ENCODE data around the gene BOLA3.

Gene BOLA3

DNA sequence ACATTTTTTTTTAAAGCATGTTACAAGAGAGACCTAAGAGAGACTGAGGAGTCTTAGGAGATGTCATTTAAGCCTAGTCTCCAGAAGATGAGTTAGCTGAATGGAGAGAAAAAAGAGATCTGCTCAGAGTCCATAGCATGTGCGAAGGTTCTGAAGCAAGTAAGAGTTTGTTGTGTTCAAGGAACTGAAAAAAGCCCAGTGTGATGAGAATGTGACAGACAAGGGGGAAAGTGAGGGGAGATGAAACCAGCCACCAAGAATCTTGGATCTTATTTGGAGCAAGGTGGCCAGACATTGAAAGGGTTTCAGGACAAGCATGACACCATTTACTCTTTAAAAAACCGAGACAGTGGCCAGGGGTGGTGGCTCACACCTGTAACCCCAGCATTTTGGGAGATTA is 36.2 kb upstream of the BOLA3 start:
- H3K9ac ChIP-seq (ENCODE audit: low read length) = no peak overlapping the region
- no peak overlapping the region for H3K14ac ChIP-seq (ENCODE audit: low read length)
- H3K9me3 ChIP-seq (ENCODE audit: insufficient read depth, low read depth, low read length) = no peaks in the 10 kb centered on the region
- H3K4me3 ChIP-seq (ENCODE audit: low read depth, low read length) = no peak overlapping the region
- no peak overlapping the region for H2AK5ac ChIP-seq (ENCODE audit: low read length)
- H3K4ac ChIP-seq (ENCODE audit: low read depth, low read length) = no peak overlapping the region
- H3K23ac ChIP-seq (ENCODE audit: low read length) = no peak overlapping the region
- peaks cover 3% of the 10 kb centered on the region for H3K79me1 ChIP-seq (ENCODE audit: low read length)
- H2BK120ac ChIP-seq (ENCODE audit: insufficient read depth, low read length, poor library complexity) = no peak overlapping the region
- no peaks in the 10 kb centered on the region for H3K36me3 ChIP-seq (ENCODE audit: control insufficient read depth in 1 of 2, insufficient read depth in 2 of 2, low read length in 2 of 2)
- H3K27me3 ChIP-seq (ENCODE audit: insufficient read depth, low read length) = no peaks in the 10 kb centered on the region
- no CpG with 5 or more reads among the region's 2 CpGs for WGBS (ENCODE audit: extremely low coverage, insufficient coverage, insufficient read length)
- no peak for DNase-seq
- no peaks in the 10 kb centered on the region for H3K79me2 ChIP-seq (ENCODE audit: control insufficient read depth, insufficient read depth, low read length, poor library complexity)
- H3K4me2 ChIP-seq (ENCODE audit: low read length) = no peak overlapping the region
- no peak overlapping the region for H4K12ac ChIP-seq (ENCODE audit: low read depth, low read length)
- H3K18ac ChIP-seq (ENCODE audit: low read length) = no peak overlapping the region
- no peak overlapping the region for H4K8ac ChIP-seq (ENCODE audit: low read depth, low read length)
- no peak overlapping the region for H3K27ac ChIP-seq (ENCODE audit: low read depth, low read length)
- peaks cover 6 to 9% of the 10 kb centered on the region in 2 experiments for H3K4me1 ChIP-seq (ENCODE audit: control insufficient read depth in 1 of 2, insufficient read depth in 2 of 2, low read length in 2 of 2)
- H2BK5ac ChIP-seq (ENCODE audit: low read depth, low read length, poor library complexity) = no peak overlapping the region
- H4K91ac ChIP-seq (ENCODE audit: low read depth, low read length) = no peak overlapping the region
- H2BK12ac ChIP-seq (ENCODE audit: low read length) = no peak overlapping the region
- no peak overlapping the region for H2AFZ ChIP-seq (ENCODE audit: insufficient read depth, low read length, poor library complexity)

DNA sequence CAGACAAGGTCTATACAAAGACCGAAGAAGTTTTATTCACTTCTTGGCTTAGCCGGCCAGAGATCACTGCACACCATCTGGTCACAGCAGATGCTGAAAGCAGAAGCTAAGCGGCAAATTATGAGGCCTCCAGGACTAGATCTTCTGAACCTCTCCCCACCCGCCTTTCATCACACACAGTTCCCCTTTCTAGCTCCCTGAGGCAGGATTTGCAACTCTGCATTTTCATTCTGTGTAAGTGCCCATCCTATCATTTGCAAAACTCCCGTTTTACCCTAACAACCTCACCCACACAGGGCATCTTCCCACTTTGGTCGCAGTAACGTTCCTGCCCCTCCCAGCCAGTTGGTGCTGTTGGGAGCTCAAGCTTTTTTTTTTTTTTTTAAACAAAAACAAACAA is 34.0 kb upstream of the BOLA3 start:
- Histone ChIP-seq H3K27me3 (ENCODE audit: insufficient read depth, low read length) (no peaks in the 10 kb centered on the region), H3K9ac (ENCODE audit: low read length) (no peak overlapping the region)
- no CpG with 5 or more reads among the region's 7 CpGs for WGBS (ENCODE audit: extremely low coverage, insufficient coverage, insufficient read length)

DNA sequence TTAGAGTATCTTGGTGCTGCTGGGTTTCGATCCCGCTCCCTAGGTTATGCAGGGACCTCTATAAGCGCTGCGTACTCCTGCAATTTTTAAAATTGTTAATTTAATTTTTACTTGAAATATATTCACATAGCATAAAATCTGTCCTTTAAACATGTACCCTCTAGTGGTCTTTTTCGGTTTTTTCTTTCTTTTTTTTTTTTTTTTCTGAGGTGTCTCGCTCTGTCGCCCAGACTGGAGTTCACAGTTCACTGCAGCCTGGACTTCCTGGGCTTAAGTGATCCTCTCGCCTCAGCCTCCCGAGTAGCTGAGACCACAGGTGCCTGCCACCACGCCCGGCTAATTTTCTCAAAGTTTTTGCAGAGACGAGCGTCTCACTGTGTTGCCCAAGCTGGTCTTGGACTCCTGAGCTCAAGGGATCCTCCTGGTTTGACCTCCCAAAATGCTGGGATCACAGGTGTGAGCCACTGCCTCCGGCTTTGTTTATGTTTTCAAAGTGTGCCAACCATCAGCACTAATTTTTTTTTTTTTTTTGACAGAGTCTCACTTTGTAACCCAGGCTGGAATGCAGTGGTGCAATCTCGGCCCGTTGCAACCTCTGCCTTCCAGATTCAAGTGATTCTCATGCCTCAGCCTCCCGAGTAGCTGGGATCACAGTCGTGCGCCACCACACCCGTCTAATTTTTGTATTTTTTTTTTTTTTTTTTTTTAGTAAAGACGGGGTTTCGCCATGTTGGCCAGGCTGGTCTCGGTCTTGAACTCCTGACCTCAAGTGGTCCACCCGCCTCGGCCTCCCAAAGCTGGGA is 31.6 kb upstream of the BOLA3 start:
- Histone ChIP-seq H3K9me3 (ENCODE audit: insufficient read depth, low read depth, low read length) (no peaks in the 10 kb centered on the region), H4K8ac (ENCODE audit: low read depth, low read length) (peak overlapping the region; percentile 71), H3K27ac (ENCODE audit: low read depth, low read length) (no peak overlapping the region), H4K12ac (ENCODE audit: low read depth, low read length) (no peak overlapping the region), H3K18ac (ENCODE audit: low read length) (no peak overlapping the region), H2BK5ac (ENCODE audit: low read depth, low read length, poor library complexity) (no peak overlapping the region), H3K9ac (ENCODE audit: low read length) (no peak overlapping the region), H2AK5ac (ENCODE audit: low read length) (no peak overlapping the region), H3K23ac (ENCODE audit: low read length) (no peak overlapping the region), H4K91ac (ENCODE audit: low read depth, low read length) (no peak overlapping the region), H3K4ac (ENCODE audit: low read depth, low read length) (no peak overlapping the region), H3K79me1 (ENCODE audit: low read length) (peaks cover 7% of the 10 kb centered on the region), H2BK120ac (ENCODE audit: insufficient read depth, low read length, poor library complexity) (peak overlapping the region; percentile 18), H2AFZ (ENCODE audit: insufficient read depth, low read length, poor library complexity) (no peak overlapping the region), H3K36me3 (ENCODE audit: control insufficient read depth in 1 of 2, insufficient read depth in 2 of 2, low read length in 2 of 2) (peaks cover 0 to 5% of the 10 kb centered on the region in 2 experiments), H3K4me3 (ENCODE audit: low read depth, low read length) (no peak overlapping the region), H3K79me2 (ENCODE audit: control insufficient read depth, insufficient read depth, low read length, poor library complexity) (peaks cover 12% of the 10 kb centered on the region), H2BK12ac (ENCODE audit: low read length) (no peak overlapping the region), H3K27me3 (ENCODE audit: insufficient read depth, low read length) (no peaks in the 10 kb centered on the region), H3K4me2 (ENCODE audit: low read length) (peak overlapping the region; percentile 43), H3K14ac (ENCODE audit: low read length) (no peak overlapping the region), H3K4me1 (ENCODE audit: control insufficient read depth in 1 of 2, insufficient read depth in 2 of 2, low read length in 2 of 2) (peaks cover 3 to 4% of the 10 kb centered on the region in 2 experiments)
- WGBS (ENCODE audit: extremely low coverage, insufficient coverage, insufficient read length) = no CpG with 5 or more reads among the region's 25 CpGs
- peak; percentile 58 to 69 for DNase-seq

More for the DNA sequence above, 34.0 kb upstream of the BOLA3 start:
- Histone ChIP-seq H3K36me3 (ENCODE audit: control insufficient read depth in 1 of 2, insufficient read depth in 2 of 2, low read length in 2 of 2) (peaks cover 0 to 3% of the 10 kb centered on the region in 2 experiments), H3K4me1 (ENCODE audit: control insufficient read depth in 1 of 2, insufficient read depth in 2 of 2, low read length in 2 of 2) (peaks cover 3 to 4% of the 10 kb centered on the region in 2 experiments), H3K9me3 (ENCODE audit: insufficient read depth, low read depth, low read length) (no peaks in the 10 kb centered on the region), H2AFZ (ENCODE audit: insufficient read depth, low read length, poor library complexity) (no peak overlapping the region), H3K79me2 (ENCODE audit: control insufficient read depth, insufficient read depth, low read length, poor library complexity) (peaks cover 10% of the 10 kb centered on the region), H3K27ac (ENCODE audit: low read depth, low read length) (no peak overlapping the region), H3K4me2 (ENCODE audit: low read length) (no peak overlapping the region), H4K12ac (ENCODE audit: low read depth, low read length) (no peak overlapping the region), H2BK5ac (ENCODE audit: low read depth, low read length, poor library complexity) (no peak overlapping the region), H2BK120ac (ENCODE audit: insufficient read depth, low read length, poor library complexity) (no peak overlapping the region), H2AK5ac (ENCODE audit: low read length) (no peak overlapping the region), H3K18ac (ENCODE audit: low read length) (no peak overlapping the region), H3K79me1 (ENCODE audit: low read length) (peaks cover 7% of the 10 kb centered on the region), H4K91ac (ENCODE audit: low read depth, low read length) (no peak overlapping the region), H3K4me3 (ENCODE audit: low read depth, low read length) (no peak overlapping the region), H2BK12ac (ENCODE audit: low read length) (no peak overlapping the region), H4K8ac (ENCODE audit: low read depth, low read length) (no peak overlapping the region), H3K14ac (ENCODE audit: low read length) (no peak overlapping the region), H3K4ac (ENCODE audit: low read depth, low read length) (no peak overlapping the region), H3K23ac (ENCODE audit: low read length) (no peak overlapping the region)
- peak in 1 of 2 donors; percentile 28 for DNase-seq

DNA sequence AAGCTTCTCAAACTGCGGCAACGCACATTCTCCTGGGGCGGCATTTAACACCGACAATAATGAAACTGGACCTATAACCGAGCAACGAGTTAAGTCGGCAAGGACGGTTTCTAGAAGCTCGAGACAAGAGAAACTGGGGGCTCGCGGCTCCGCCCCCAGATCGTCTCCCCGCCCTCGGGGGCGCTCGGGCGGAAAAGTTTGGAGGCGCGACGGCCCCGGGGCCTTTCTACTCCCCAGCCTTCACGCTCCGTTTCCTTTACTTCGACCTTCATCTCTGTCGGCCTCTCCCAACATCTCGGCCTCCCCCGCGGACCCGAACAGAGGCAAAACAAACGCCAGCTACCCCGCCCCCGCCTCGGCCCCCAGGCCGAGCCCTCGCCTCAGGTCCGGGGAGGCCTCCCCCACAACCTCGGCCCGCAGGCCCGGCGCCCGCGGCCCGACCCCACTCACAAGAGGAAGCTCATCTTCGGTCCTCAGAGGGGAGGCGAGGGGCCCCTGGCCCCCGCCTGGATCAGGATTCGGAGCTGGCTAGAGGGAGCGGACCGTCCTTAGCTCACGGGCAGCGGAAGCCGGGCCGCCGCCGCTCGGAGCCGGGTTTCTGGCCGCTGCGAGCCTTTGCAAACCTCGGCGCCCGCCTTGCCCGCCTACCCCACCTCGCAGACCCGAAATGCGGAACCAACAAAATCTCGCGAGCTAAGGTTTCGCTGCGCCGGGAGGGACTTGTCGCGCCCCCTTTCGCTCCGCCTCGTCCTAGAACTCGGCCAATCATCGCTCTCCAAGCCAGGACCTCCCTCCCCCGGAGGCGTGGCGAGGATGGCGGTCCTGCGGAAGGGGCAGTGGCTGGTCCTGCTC is 30.7 kb upstream of the BOLA3 start, which contains the start of gene MOB1A:
Gene MOB1A, minus strand, starts transcription at position 669 of the 852 bp plus-strand sequence. Its CDS starts 205 bp downstream, at position 464.
- no CpG with 5 or more reads among the region's 84 CpGs for WGBS (ENCODE audit: extremely low coverage, insufficient coverage, insufficient read length)
- Histone ChIP-seq H3K4ac (ENCODE audit: low read depth, low read length) (peak within 1 kb of the TSS; percentile 80), H2BK5ac (ENCODE audit: low read depth, low read length, poor library complexity) (peak within 1 kb of the TSS; percentile 85), H3K9me3 (ENCODE audit: insufficient read depth, low read depth, low read length) (no peaks in the 10 kb centered on the region), H3K79me2 (ENCODE audit: control insufficient read depth, insufficient read depth, low read length, poor library complexity) (peaks cover 14% of the 10 kb centered on the region), H3K79me1 (ENCODE audit: low read length) (peaks cover 7% of the 10 kb centered on the region), H3K4me1 (ENCODE audit: control insufficient read depth in 1 of 2, insufficient read depth in 2 of 2, low read length in 2 of 2) (peaks cover 3 to 4% of the 10 kb centered on the region in 2 experiments), H3K9ac (ENCODE audit: low read length) (peak within 1 kb of the TSS; percentile 98), H2BK12ac (ENCODE audit: low read length) (no peak within 1 kb of the TSS), H4K12ac (ENCODE audit: low read depth, low read length) (peak within 1 kb of the TSS; percentile 95), H2BK120ac (ENCODE audit: insufficient read depth, low read length, poor library complexity) (peak within 1 kb of the TSS; percentile 75), H3K14ac (ENCODE audit: low read length) (peak within 1 kb of the TSS; percentile 75), H3K27me3 (ENCODE audit: insufficient read depth, low read length) (no peaks in the 10 kb centered on the region), H3K36me3 (ENCODE audit: control insufficient read depth in 1 of 2, insufficient read depth in 2 of 2, low read length in 2 of 2) (peaks cover 0 to 5% of the 10 kb centered on the region in 2 experiments), H3K18ac (ENCODE audit: low read length) (peak within 1 kb of the TSS; percentile 74), H3K23ac (ENCODE audit: low read length) (no peak within 1 kb of the TSS), H3K4me2 (ENCODE audit: low read length) (peak within 1 kb of the TSS; percentile 59), H2AK5ac (ENCODE audit: low read length) (peak within 1 kb of the TSS; percentile 37), H4K8ac (ENCODE audit: low read depth, low read length) (peak within 1 kb of the TSS; percentile 86), H2AFZ (ENCODE audit: insufficient read depth, low read length, poor library complexity) (peak within 1 kb of the TSS; percentile 78), H4K91ac (ENCODE audit: low read depth, low read length) (peak within 1 kb of the TSS; percentile 75), H3K4me3 (ENCODE audit: low read depth, low read length) (peak within 1 kb of the TSS; percentile 92), H3K27ac (ENCODE audit: low read depth, low read length) (peak within 1 kb of the TSS; percentile 95)
- peak; percentile 99 to 100 for DNase-seq

Data from trophoblast cell (in vitro differentiated cells and primary cell).